HepG2 (cell line): ENCODE data around the gene FBXO33. TPM values are rescaled to one million over a fixed set of nuclear protein-coding genes. Genes with fewer than 3 reads are reported as not detected.

Source experiments
- ATAC-seq: fragments of 200-7000 bp; cut with Tn5 transposase; 3 replicates; pipeline ENCODE4 v1.9.1; 2020; ENCODE audit warnings: mild to moderate bottlenecking, moderate library complexity
- BruUV-seq: library from RNA; stranded (reverse); fragments of 400-500 nt; replicated peaks from 2 replicates; lab custom pipeline; 2021; lab: Mats Ljungman, UMichigan
- CTCF ChIA-PET: fragments of 300-600 bp; formaldehyde crosslinking; extraction: SDS; loops from one replicate; lab custom pipeline; 2021; ENCODE audit warnings: low total read pairs, inconsistent platforms, low intra/inter-chr PET ratio; lab: Yijun Ruan, JAX
- POLR2A ChIA-PET: fragments of 350-600 bp; sonication (Branson Sonifier 250); formaldehyde crosslinking; loops from one replicate; lab custom pipeline; 2020; ENCODE audit warnings: antibody characterized with exemption, inconsistent platforms; lab: Yijun Ruan, JAX
- DNase-seq: peaks from one replicate; pipeline ENCODE4 v3.0.0-alpha.2; 2015; ENCODE audit warnings: low spot score
- FAIRE-seq: peaks from 3 replicates; lab custom pipeline; 2011; peaks lifted over from hg19 to GRCh38; lab: Jason Lieb, UNC
- H2AFZ ChIP-seq: one replicate; pipeline ENCODE4 v1.6.1; 2011; ENCODE audit warnings: low read length, inconsistent platforms
- H3K27ac ChIP-seq: fragments of 300-600 bp; 3 replicates; pipeline ENCODE4 v1.8.0; 2011; ENCODE audit warnings: mixed run types, mild to moderate bottlenecking, mixed read lengths, low read length, inconsistent platforms; ENCODE audit not compliant: insufficient read depth; ENCODE audit errors: extremely low read length
- H3K27me3 ChIP-seq, 2 experiments: fragments of 200-600 bp in 1 of 2; 2 replicates in 1 of 2; 3 replicates in 1 of 2; pipeline versions ENCODE4 v1.6.0 to v1.8.0; 2011; ENCODE audit warnings: low read length in 2 of 2, mild to moderate bottlenecking in 2 of 2, moderate library complexity in 2 of 2, inconsistent platforms in 1 of 2; ENCODE audit not compliant: insufficient read depth in 2 of 2, control insufficient read depth in 1 of 2
- H3K36me3 ChIP-seq, 2 experiments: fragments of 200-600 bp in 1 of 2; replicated peaks in 1 of 2; 2 replicates in 1 of 2; 3 replicates in 1 of 2; pipeline versions ENCODE4 v1.5.1 to v1.8.0; 2011; ENCODE audit warnings: low read length in 2 of 2, inconsistent platforms in 1 of 2; ENCODE audit not compliant: insufficient read depth in 2 of 2, control insufficient read depth in 1 of 2
- H3K4me1 ChIP-seq: 2 replicates; pipeline ENCODE4 v1.5.1; 2012; ENCODE audit warnings: low read length, inconsistent platforms; ENCODE audit not compliant: insufficient read depth
- H3K4me2 ChIP-seq: 2 replicates; pipeline ENCODE4 v1.6.0; 2011; ENCODE audit warnings: low read depth, low read length, inconsistent platforms
- H3K4me3 ChIP-seq, 3 experiments: fragments of 200-600 bp in 1 of 3; sonication (generic), shearing (Covaris generic) in 1 of 3; replicated peaks in 1 of 3; 2 replicates each; pipeline ENCODE4 v1.5.1; 2011 to 2016; ENCODE audit warnings: low read length in 3 of 3, inconsistent platforms in 2 of 3, low read depth in 2 of 3, mild to moderate bottlenecking in 2 of 3, control low read depth in 1 of 3, mixed read lengths in 1 of 3; ENCODE audit not compliant: insufficient read depth in 1 of 3
- H3K79me2 ChIP-seq: one replicate; pipeline ENCODE4 v1.6.1; 2011; ENCODE audit warnings: low read length, inconsistent platforms; ENCODE audit not compliant: insufficient read depth
- H3K9ac ChIP-seq: 2 replicates; pipeline ENCODE4 v1.6.0; 2011; ENCODE audit warnings: mild to moderate bottlenecking, low read depth, low read length, inconsistent platforms; ENCODE audit not compliant: insufficient read depth
- H3K9me3 ChIP-seq: 2 replicates; pipeline ENCODE4 v1.5.1; 2012; ENCODE audit warnings: mild to moderate bottlenecking, low read length
- H4K20me1 ChIP-seq: 2 replicates; pipeline ENCODE4 v1.6.0; 2011; ENCODE audit warnings: inconsistent platforms, mild to moderate bottlenecking, low read length, moderate library complexity; ENCODE audit not compliant: insufficient read depth
- ATF2 ChIP-seq: sonication (generic); formaldehyde crosslinking; IDR thresholded peaks from 2 replicates; pipeline ENCODE4 v1.4.0; 2020; ENCODE audit warnings: missing genetic modification reagents
- GABPA ChIP-seq, 2 experiments: IDR thresholded peaks; 2 replicates each; pipeline ENCODE4 v1.6.1; 2011 to 2016; ENCODE audit warnings: low read depth in 2 of 2, low read length in 1 of 2, missing biosample characterization in 1 of 2, missing genetic modification characterization in 1 of 2
- HNF4G ChIP-seq, 2 experiments: sonication (generic) in 1 of 2; formaldehyde crosslinking in 1 of 2; IDR thresholded peaks; 2 replicates each; pipeline versions ENCODE4 v1.4.0 to v1.6.1; 2011 to 2020; ENCODE audit warnings: borderline replicate concordance in 2 of 2, low read depth in 2 of 2, mild to moderate bottlenecking in 2 of 2, low read length in 1 of 2, missing genetic modification reagents in 1 of 2, moderate library complexity in 1 of 2
- KMT2B ChIP-seq: IDR thresholded peaks from 2 replicates; pipeline ENCODE4 v1.6.1; 2016; ENCODE audit warnings: missing genetic modification reagents, missing compliant biosample characterization
- MAFK ChIP-seq, 2 experiments: IDR thresholded peaks in 1 of 2; conservative IDR thresholded peaks in 1 of 2; 2 replicates each; pipeline ENCODE4 v1.6.1; 2011; ENCODE audit warnings: improper control_type of control experiment in 2 of 2, low read length in 2 of 2
- PAXIP1 ChIP-seq: sonication (generic); formaldehyde crosslinking; conservative IDR thresholded peaks from 2 replicates; pipeline ENCODE4 v1.4.0; 2020; ENCODE audit warnings: mild to moderate bottlenecking, missing genetic modification reagents, moderate library complexity
- PHF21A ChIP-seq: sonication (generic); formaldehyde crosslinking; IDR thresholded peaks from 2 replicates; pipeline ENCODE4 v1.5.0; 2020; ENCODE audit warnings: mild to moderate bottlenecking, missing genetic modification reagents
- PITX1 ChIP-seq: sonication (generic); formaldehyde crosslinking; IDR thresholded peaks from 2 replicates; pipeline ENCODE4 v1.5.1; 2020; ENCODE audit warnings: mild to moderate bottlenecking, missing genetic modification reagents
- RNF219 ChIP-seq: sonication (generic); formaldehyde crosslinking; IDR thresholded peaks from 2 replicates; pipeline ENCODE4 v1.5.0; 2020; ENCODE audit warnings: mild to moderate bottlenecking, missing genetic modification reagents
- SALL1 ChIP-seq: sonication (generic); formaldehyde crosslinking; IDR thresholded peaks from 2 replicates; pipeline ENCODE4 v1.8.0; 2022; ENCODE audit warnings: mild to moderate bottlenecking, missing genetic modification reagents
- TEAD2 ChIP-seq: sonication (generic); formaldehyde crosslinking; IDR thresholded peaks from 2 replicates; pipeline ENCODE4 v1.9.0; 2021; ENCODE audit warnings: missing genetic modification reagents
- ZBTB7A ChIP-seq: sonication (generic); formaldehyde crosslinking; IDR thresholded peaks from 2 replicates; pipeline ENCODE4 v1.8.0; 2022; ENCODE audit warnings: mild to moderate bottlenecking, missing genetic modification reagents
- ZIK1 ChIP-seq: sonication (generic); formaldehyde crosslinking; IDR thresholded peaks from 2 replicates; pipeline ENCODE4 v1.5.0; 2020; ENCODE audit warnings: mild to moderate bottlenecking, low read depth, missing genetic modification reagents, borderline replicate concordance
- ZMAT3 ChIP-seq: sonication (generic); formaldehyde crosslinking; conservative IDR thresholded peaks from 2 replicates; pipeline ENCODE4 v1.7.0; 2021; ENCODE audit warnings: missing genetic modification reagents
- ZNF317 ChIP-seq: sonication (generic); formaldehyde crosslinking; IDR thresholded peaks from 2 replicates; pipeline ENCODE4 v1.5.0; 2020; ENCODE audit warnings: mild to moderate bottlenecking, missing genetic modification reagents
- ZNF382 ChIP-seq: sonication (generic); formaldehyde crosslinking; IDR thresholded peaks from 2 replicates; pipeline ENCODE4 v1.5.0; 2020; ENCODE audit warnings: missing genetic modification reagents, mild to moderate bottlenecking, borderline replicate concordance
- ZNF879 ChIP-seq: sonication (generic); formaldehyde crosslinking; IDR thresholded peaks from 2 replicates; pipeline ENCODE4 v1.8.1; 2023; ENCODE audit warnings: missing genetic modification reagents
- WGBS: methylation state at CpG from one replicate; pipeline ENCODE4 v1.1.6; 2017; ENCODE audit warnings: low lambda C conversion rate; 5-methylcytosine and 5-hydroxymethylcytosine counted together
- in situ Hi-C: cut with HindIII; loops from 2 replicates; pipeline ENCODE4 v1.10.0; 2017; ENCODE audit warnings: low pct_unique_long_range_greater_than_20kb; ENCODE audit not compliant: extremely low pct_ligation_motif_present
- intact Hi-C: fragments of 100-400 bp; cut with micrococcal nuclease; formaldehyde crosslinking; loops from one replicate; pipeline ENCODE4 v1.10.0; 2022; ENCODE audit not compliant: unreplicated experiment
- polyA plus RNA-seq, 8 experiments: library from polyadenylated mRNA; depleted of rRNA in 3 of 8; stranded (reverse) in 7 of 8; unstranded in 1 of 8; fragments of >200 nt; fragmentation: Illumina TruSeq in 4 of 8; extraction: Trizol in 4 of 8; gene quantifications; 2 replicates each; pipeline versions ENCODE4 v1.2.1 to v1.2.3, GENCODE V29; 2011 to 2016; ENCODE audit warnings: low read depth in 4 of 8, missing spikeins in 1 of 8, mixed read lengths in 1 of 8; ENCODE audit not compliant: insufficient read depth in 1 of 8
- total RNA-seq, 5 experiments: library from RNA; depleted of rRNA; stranded (reverse); fragments of >200 nt; fragmentation: Illumina TruSeq; extraction: Trizol; gene quantifications; 2 replicates each; pipeline ENCODE4 v1.2.3, GENCODE V29; 2016; ENCODE audit warnings: low read depth in 1 of 5

Gene FBXO33
- total and polyA plus RNA-seq, 2 of the 13 experiments (the other 11 are each of a cell fraction or from before 2014, with no cell fraction given) = 15.5 to 16.9 TPM

DNA sequence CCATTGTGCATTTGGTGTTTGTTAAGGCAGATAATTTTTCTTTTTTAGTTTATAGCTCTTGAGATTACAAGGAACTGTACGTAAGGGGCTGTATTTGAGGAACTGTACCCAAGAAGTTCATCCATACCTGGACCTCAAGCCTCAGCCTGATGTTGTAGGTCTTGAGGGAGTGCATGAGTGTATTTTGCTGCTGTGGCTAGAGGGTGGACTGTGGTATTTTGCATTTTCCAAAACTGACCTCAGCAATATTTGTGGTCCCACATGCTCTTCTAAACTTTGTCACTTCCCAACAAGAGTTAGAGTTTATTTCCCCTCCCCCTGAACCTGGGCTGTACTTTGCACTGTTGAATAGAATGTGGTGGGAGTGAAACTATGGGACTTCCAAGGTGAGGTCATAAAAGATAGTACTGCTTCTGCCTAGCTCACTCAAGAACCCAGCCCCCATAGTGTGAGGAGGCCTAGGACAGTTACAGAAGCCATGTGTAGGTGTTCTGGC lies 42.2 kb upstream of the FBXO33 start:
- no peak overlapping the region for H2AFZ ChIP-seq
- no peaks in the 10 kb centered on the region for H3K36me3 ChIP-seq
- peak; percentile 87 for DNase-seq
- H3K4me2 ChIP-seq = peak overlapping the region; percentile 5; the same call in 1 of the 2 replicates
- peak; percentile 99 for ATAC-seq
- no peaks in the 10 kb centered on the region for H3K27me3 ChIP-seq
- FAIRE-seq = peak; percentile 57
- POLR2A ChIA-PET = no interaction called here
- BruUV-seq = no TSS peak
- intact Hi-C loops (no loop called here), in situ Hi-C loops (no loop called here)
- no peaks in the 10 kb centered on the region for H3K79me2 ChIP-seq
- H4K20me1 ChIP-seq = no peaks in the 10 kb centered on the region
- H3K27ac ChIP-seq = no peak overlapping the region
- no peak overlapping the region for H3K4me3 ChIP-seq
- H3K9ac ChIP-seq = no peak overlapping the region
- WGBS = 88% methylated on average over 1 of the region's 1 CpG
- peaks cover 11% of the 10 kb centered on the region for H3K4me1 ChIP-seq
- no peaks in the 10 kb centered on the region for H3K9me3 ChIP-seq
- CTCF ChIA-PET = no interaction called here
- TF ChIP-seq RNF219 (CRISPR knock-in tag) = no peak; the same call in 1 of the 2 replicates
- no peak for TF ChIP-seq ZIK1
- TF ChIP-seq TEAD2 = no peak
- peak; percentile 85 for TF ChIP-seq PAXIP1 (CRISPR knock-in tag)
- no peak for TF ChIP-seq KMT2B
- TF ChIP-seq PHF21A (CRISPR knock-in tag) = peak; percentile 40; the same call in 1 of the 2 replicates
- TF ChIP-seq PITX1 = 0 out of 2 replicates have a peak, but pooled peaks have one; percentile 12
- no peak for TF ChIP-seq ZNF382 (CRISPR knock-in tag)
- TF ChIP-seq GABPA (IDR thresholded peaks at IDR 0.05; ENCODE audit: low read depth, low read length) = no peak
- no peak for TF ChIP-seq GABPA (CRISPR knock-in tag; IDR thresholded peaks at IDR 0.05; ENCODE audit: low read depth)
- TF ChIP-seq ZNF879 = 0 out of 2 replicates have a peak, but pooled peaks have one; percentile 81
- no peak for TF ChIP-seq ZBTB7A (CRISPR knock-in tag)
- 0 out of 2 replicates have a peak, but pooled peaks have one; percentile 73 for TF ChIP-seq ZMAT3 (CRISPR knock-in tag)
- TF ChIP-seq ATF2 (CRISPR knock-in tag) = peak; percentile 38; the same call in 1 of the 2 replicates
- peak; percentile 44; the same call in 1 of the 2 replicates for TF ChIP-seq SALL1 (CRISPR knock-in tag)
- TF ChIP-seq HNF4G (IDR thresholded peaks at IDR 0.05; ENCODE audit: borderline replicate concordance, low read depth, low read length) = peak; percentile 77
- 0 out of 2 replicates have a peak, but pooled peaks have one; percentile 47 for TF ChIP-seq HNF4G (CRISPR knock-in tag; IDR thresholded peaks at IDR 0.05; ENCODE audit: borderline replicate concordance, low read depth)
- TF ChIP-seq MAFK (conservative IDR thresholded peaks at IDR 0.05 in 1 of 2, IDR thresholded peaks at IDR 0.05 in 1 of 2; ENCODE audit: low read length in 2 of 2) = peak; percentile 71 to 75
- 0 out of 2 replicates have a peak, but pooled peaks have one; percentile 30 for TF ChIP-seq ZNF317 (CRISPR knock-in tag)
